Measurements from ENCODE around the gene ZNF516. TPM values are rescaled to one million over a fixed set of nuclear protein-coding genes. Genes with fewer than 3 reads are reported as not detected.

The ZNF516 gene
- total RNA-seq, 1 donor from 2014 or later, result 48.5 TPM

GRCh38 chr18:76399613-76400391 is 95.2 kb downstream of the ZNF516 start:
- DNase-seq (ENCODE audit: low spot score), result no peak

GRCh38 chr18:76398896-76399612 is 96.0 kb downstream of the ZNF516 start:
- peak; percentile 86 for DNase-seq (ENCODE audit: low spot score)

- DNase-seq (ENCODE audit: low spot score), result no peak
Observed at GRCh38 chr18:76398295-76398694, 96.7 kb downstream of the ZNF516 start.

GRCh38 chr18:76397631-76398030 is 97.4 kb downstream of the ZNF516 start:
- DNase-seq (ENCODE audit: low spot score), result no peak

GRCh38 chr18:76396792-76397191 is 98.2 kb downstream of the ZNF516 start:
- DNase-seq (ENCODE audit: low spot score), result no peak

GRCh38 chr18:76395609-76396008 is 99.4 kb downstream of the ZNF516 start:
- DNase-seq (ENCODE audit: low spot score), result no peak

GRCh38 chr18:76394780-76395476 is 100.1 kb downstream of the ZNF516 start:
- DNase-seq (ENCODE audit: low spot score), result no peak

GRCh38 chr18:76392349-76392748 is 102.7 kb downstream of the ZNF516 start:
- DNase-seq (ENCODE audit: low spot score), result no peak

GRCh38 chr18:76391746-76392145 is 103.3 kb downstream of the ZNF516 start:
- no peak for DNase-seq (ENCODE audit: low spot score)

GRCh38 chr18:76391038-76391437 is 104.0 kb downstream of the ZNF516 start:
- DNase-seq (ENCODE audit: low spot score), result no peak

GRCh38 chr18:76390452-76391035 is 104.5 kb downstream of the ZNF516 start:
- peak; percentile 42 for DNase-seq (ENCODE audit: low spot score)

- no peak for DNase-seq (ENCODE audit: low spot score)
Observed at GRCh38 chr18:76389716-76390115, 105.3 kb downstream of the ZNF516 start.

GRCh38 chr18:76388891-76389423 is 106.1 kb downstream of the ZNF516 start:
- DNase-seq (ENCODE audit: low spot score), result no peak

- DNase-seq (ENCODE audit: low spot score), result no peak
Observed at GRCh38 chr18:76388261-76388660, 106.8 kb downstream of the ZNF516 start.

GRCh38 chr18:76387608-76388007 is 107.4 kb downstream of the ZNF516 start:
- DNase-seq (ENCODE audit: low spot score), result no peak

- no peak for DNase-seq (ENCODE audit: low spot score)
Observed at GRCh38 chr18:76386886-76387285, 108.2 kb downstream of the ZNF516 start.

GRCh38 chr18:76386071-76386470 is 109.0 kb downstream of the ZNF516 start:
- DNase-seq (ENCODE audit: low spot score), result no peak

- DNase-seq (ENCODE audit: low spot score), result no peak
Observed at GRCh38 chr18:76385681-76385975, 109.4 kb downstream of the ZNF516 start.

GRCh38 chr18:76384861-76385680 is 110.0 kb downstream of the ZNF516 start:
- no peak for DNase-seq (ENCODE audit: low spot score)

GRCh38 chr18:76384114-76384790 is 110.8 kb downstream of the ZNF516 start:
- DNase-seq (ENCODE audit: low spot score), result no peak

GRCh38 chr18:76383636-76384035 is 111.4 kb downstream of the ZNF516 start:
- no peak for DNase-seq (ENCODE audit: low spot score)

All from mucosa of gallbladder (tissue), 1 donor.